Central memory CD8-positive, alpha-beta T cell (primary cell): ENCODE measurements around the gene IL21R.
"Not testable (repeated sequence)": the region's sequence is repeated elsewhere in the genome, so short reads cannot be mapped to it uniquely, and the experiment has no call there.

ENCODE experiments used
- ATAC-seq: fragments of 150-1000 bp; cut with Tn5 transposase; replicated peaks from 2 replicates; pipeline ENCODE4 v1.10.0; 2022; ENCODE audit warnings: mild to moderate bottlenecking, moderate FRiP score, moderate number of reproducible peaks; ENCODE audit not compliant: poor library complexity, severe bottlenecking; ENCODE audit errors: extremely low read depth
- DNase-seq, 2 donors: peaks; one replicate each; pipeline ENCODE4 v3.0.0; 2021; ENCODE audit warnings: low spot score in 2 of 2
- H3K27ac Mint-ChIP-seq: one replicate; pipeline ENCODE4 v1.8.0; 2022; ENCODE audit warnings: low read depth, mild to moderate bottlenecking, moderate library complexity, mixed read lengths
- H3K27me3 Mint-ChIP-seq: one replicate; pipeline ENCODE4 v1.8.0; 2022; ENCODE audit warnings: mixed read lengths
- H3K36me3 Mint-ChIP-seq: one replicate; pipeline ENCODE4 v1.8.0; 2022; ENCODE audit warnings: mild to moderate bottlenecking, moderate library complexity, mixed read lengths; ENCODE audit not compliant: insufficient read depth
- H3K4me1 Mint-ChIP-seq: one replicate; pipeline ENCODE4 v1.8.0; 2022; ENCODE audit warnings: mixed read lengths
- H3K4me3 Mint-ChIP-seq: one replicate; pipeline ENCODE4 v1.8.0; 2022; ENCODE audit warnings: mild to moderate bottlenecking, moderate library complexity, mixed read lengths
- H3K9me3 Mint-ChIP-seq: one replicate; pipeline ENCODE4 v1.8.0; 2022; ENCODE audit warnings: mixed read lengths

IL21R gene

DNA sequence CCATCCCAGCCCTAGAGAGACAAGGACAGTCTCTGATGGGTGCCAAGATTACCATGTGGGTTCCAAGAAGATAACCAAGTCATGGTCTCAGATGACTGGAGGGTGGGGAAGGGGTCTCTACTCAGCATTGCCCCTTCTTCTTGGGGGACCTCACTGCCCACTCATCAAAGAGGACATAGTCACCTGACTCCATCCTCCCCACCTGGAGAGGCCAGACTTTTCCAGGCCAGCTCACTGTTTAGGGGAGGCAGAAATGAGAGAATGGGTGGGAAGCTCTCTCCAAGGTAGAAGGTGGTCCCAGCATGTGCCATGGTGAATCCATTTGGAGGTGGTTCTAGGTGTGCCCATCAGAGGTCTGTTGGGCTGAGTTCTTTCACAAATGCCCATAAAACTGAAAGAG, 20.7 kb upstream of the IL21R start:
- no peak overlapping the region for H3K27ac Mint-ChIP-seq
- no peak overlapping the region for H3K4me3 Mint-ChIP-seq
- peaks cover 4% of the 10 kb centered on the region for H3K36me3 Mint-ChIP-seq
- H3K4me1 Mint-ChIP-seq = peaks cover 29% of the 10 kb centered on the region
- H3K9me3 Mint-ChIP-seq = peaks cover 9% of the 10 kb centered on the region
- ATAC-seq (no peak), DNase-seq (no peak)
- H3K27me3 Mint-ChIP-seq = no peaks in the 10 kb centered on the region

DNA sequence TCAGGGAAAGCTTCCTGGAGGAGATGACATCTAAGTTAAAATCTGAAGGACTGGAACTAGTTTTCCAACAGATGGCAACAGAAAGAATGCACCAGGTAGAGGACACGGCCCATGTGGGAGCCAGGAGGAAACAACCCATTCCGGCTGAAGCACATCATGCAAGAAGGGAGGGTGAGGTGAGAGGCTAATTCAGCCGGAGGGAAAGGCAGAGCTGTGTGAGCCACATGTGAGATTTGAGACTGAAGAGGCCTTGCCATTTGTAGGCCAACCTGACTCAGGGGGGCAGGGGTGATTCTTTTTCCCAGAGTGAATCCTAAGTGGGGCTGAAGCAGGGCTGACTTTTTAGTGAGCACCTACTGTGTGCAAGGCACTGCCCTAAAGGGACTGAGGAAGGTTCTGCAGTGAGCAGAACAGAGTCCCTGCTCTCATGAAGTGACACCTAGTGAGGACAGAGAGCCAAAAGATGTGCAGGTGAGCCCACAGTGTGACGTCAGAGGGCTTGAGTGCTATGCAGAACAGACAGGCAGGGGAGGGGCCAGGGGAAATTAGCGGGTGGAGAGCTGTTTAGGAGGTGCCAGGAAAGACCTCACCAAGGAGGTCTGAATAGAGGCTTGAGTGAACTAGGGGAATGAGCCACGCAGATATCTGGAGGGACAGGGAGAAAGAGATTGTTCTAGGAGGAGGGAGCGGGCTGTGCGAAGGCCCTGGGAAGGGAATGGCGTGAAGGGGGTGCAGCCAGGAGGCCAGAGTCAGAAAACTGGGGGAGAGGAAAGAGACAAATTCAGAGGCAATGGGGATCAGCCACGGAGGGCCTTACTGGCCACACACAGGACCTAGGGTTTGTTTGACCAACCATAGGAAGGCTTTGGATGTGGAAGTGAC, 19.8 kb upstream of the IL21R start:
- Mint-ChIP-seq H3K36me3 (peaks cover 4% of the 10 kb centered on the region), H3K27me3 (no peaks in the 10 kb centered on the region), H3K9me3 (peaks cover 9% of the 10 kb centered on the region), H3K4me3 (no peak overlapping the region), H3K4me1 (peaks cover 29% of the 10 kb centered on the region), H3K27ac (no peak overlapping the region)
- no peak for ATAC-seq
- DNase-seq = no peak

DNA sequence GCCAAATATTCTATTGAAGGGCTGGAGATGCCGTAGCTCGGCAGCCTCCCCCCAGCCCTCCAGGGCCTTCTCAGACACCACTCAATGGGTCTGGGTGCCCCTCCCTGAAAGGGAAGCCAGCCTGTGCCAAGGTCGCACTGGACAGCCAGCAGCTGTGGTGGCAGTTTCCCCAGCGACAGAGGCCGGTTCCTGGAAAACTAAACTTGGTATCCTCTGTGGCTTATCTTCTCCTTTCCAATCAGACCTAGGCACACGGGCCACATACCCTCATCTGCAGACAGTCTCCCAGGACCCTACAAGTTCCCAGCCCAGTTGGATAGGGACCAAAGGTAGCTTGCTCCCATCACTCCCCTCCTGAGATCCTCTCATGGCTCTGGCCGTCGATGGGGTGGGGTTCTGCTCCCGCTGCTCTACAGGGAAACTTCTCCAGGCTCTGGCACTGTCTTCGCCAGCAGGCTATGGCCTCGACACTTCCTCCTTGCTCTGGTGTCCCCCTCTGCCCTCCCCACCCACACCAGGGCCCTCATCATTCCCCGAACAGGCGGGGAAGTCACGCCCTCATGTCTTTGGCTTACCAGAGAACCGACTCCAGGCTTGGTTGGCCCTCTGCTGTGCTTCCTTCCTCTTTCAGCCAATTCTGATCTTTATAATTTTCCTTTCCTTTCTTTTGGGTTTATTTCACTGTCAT, 18.3 kb upstream of the IL21R start:
- H3K4me3 Mint-ChIP-seq = no peak overlapping the region
- no peak overlapping the region for H3K27ac Mint-ChIP-seq
- no peaks in the 10 kb centered on the region for H3K36me3 Mint-ChIP-seq
- peaks cover 14% of the 10 kb centered on the region for H3K4me1 Mint-ChIP-seq
- H3K9me3 Mint-ChIP-seq = peaks cover 9% of the 10 kb centered on the region
- no peak for ATAC-seq
- H3K27me3 Mint-ChIP-seq = no peaks in the 10 kb centered on the region
- no peak for DNase-seq

DNA sequence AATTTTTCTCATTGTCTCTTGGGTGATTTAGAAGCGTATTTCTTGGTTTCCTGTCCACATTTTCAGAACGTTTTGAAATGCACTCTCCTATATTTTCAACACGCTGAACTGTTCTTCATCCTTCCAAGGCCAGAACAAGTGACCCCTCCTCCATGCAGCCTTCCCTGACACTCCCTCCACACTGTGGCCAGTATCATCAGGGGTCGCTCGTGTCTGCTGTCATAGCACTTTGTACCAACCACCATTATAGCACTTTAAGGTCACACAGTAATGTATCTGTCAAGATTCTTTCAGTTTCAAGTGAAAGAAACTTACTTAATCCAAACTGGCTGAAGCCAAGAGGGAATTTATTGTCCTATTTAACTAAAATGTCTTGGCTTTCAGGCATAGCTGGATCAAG, 17.5 kb upstream of the IL21R start:
- no peaks in the 10 kb centered on the region for H3K27me3 Mint-ChIP-seq
- H3K36me3 Mint-ChIP-seq = no peaks in the 10 kb centered on the region
- DNase-seq (no peak), ATAC-seq (no peak)
- H3K4me1 Mint-ChIP-seq = peaks cover 12% of the 10 kb centered on the region
- no peak overlapping the region for H3K4me3 Mint-ChIP-seq
- no peak overlapping the region for H3K27ac Mint-ChIP-seq
- peaks cover 11% of the 10 kb centered on the region for H3K9me3 Mint-ChIP-seq

DNA sequence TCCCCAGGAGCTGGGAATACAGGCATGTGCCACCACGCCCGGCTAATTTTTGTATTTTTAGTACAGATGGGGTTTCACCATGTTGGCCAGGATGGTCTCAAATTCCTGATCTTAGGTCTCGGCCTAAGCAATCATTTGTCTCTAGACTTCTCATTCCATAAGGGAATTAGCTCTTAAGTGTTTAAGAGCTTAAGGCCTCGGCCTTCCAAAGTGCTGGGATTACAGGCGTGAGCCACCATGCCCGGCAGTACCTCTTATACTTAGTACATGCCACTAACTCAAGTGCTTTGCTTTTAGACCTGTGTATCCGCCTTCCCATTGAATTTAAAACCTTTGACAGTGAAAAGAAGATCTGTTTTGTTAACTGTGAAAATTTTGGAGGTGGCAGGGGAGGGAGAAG, 16.6 kb upstream of the IL21R start:
- ATAC-seq (no peak), DNase-seq (no peak)
- H3K27ac Mint-ChIP-seq = no peak overlapping the region
- peaks cover 13% of the 10 kb centered on the region for H3K9me3 Mint-ChIP-seq
- H3K27me3 Mint-ChIP-seq = no peaks in the 10 kb centered on the region
- H3K4me1 Mint-ChIP-seq = peaks cover 14% of the 10 kb centered on the region
- no peaks in the 10 kb centered on the region for H3K36me3 Mint-ChIP-seq
- no peak overlapping the region for H3K4me3 Mint-ChIP-seq

DNA sequence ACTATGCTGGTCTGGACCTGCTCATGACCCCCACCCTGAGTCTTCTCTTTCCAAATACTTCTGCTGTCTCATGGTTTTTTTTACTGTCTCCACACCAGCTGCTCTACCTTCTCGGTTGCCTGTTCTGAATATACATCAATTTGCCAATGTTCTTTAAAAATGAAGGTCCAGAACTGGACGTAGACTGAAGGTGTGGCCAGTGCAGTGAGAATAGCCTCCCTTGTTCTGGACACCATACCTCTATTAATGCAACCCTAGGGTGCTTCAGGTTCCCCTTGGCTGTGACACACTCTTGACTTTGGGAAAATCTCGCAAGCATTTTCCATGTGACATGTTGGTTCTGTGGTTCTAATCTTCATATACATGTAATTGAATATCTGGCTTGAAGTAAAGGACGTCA, 15.3 kb upstream of the IL21R start:
- DNase-seq (no peak), ATAC-seq (no peak)
- Mint-ChIP-seq H3K9me3 (peaks cover 14% of the 10 kb centered on the region), H3K27ac (no peak overlapping the region), H3K36me3 (peaks cover 2% of the 10 kb centered on the region), H3K4me1 (peaks cover 19% of the 10 kb centered on the region), H3K27me3 (no peaks in the 10 kb centered on the region), H3K4me3 (no peak overlapping the region)

DNA sequence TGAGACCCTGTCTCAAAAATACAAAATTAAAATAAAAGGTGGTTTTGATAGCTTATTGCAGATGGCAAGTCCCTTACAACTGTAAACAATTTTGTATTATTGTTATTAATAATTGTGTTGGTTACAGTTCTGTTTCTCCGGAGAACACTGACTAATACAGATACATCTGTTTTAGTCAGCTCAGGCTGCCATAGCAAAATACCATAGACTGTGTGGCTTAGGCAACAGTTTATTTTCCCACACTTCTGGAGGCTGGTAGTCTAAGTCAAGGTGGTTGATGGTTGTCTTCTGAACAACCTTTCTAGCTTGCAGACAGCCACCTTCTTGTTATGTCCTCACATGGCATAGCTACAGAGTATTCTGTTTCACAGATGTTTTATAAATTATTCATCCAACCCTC, 14.2 kb upstream of the IL21R start:
- no peak for DNase-seq
- no peaks in the 10 kb centered on the region for H3K27me3 Mint-ChIP-seq
- H3K4me3 Mint-ChIP-seq = no peak overlapping the region
- H3K36me3 Mint-ChIP-seq = peaks cover 2% of the 10 kb centered on the region
- ATAC-seq = no peak
- H3K9me3 Mint-ChIP-seq = peaks cover 19% of the 10 kb centered on the region
- H3K4me1 Mint-ChIP-seq = peaks cover 23% of the 10 kb centered on the region
- no peak overlapping the region for H3K27ac Mint-ChIP-seq

DNA sequence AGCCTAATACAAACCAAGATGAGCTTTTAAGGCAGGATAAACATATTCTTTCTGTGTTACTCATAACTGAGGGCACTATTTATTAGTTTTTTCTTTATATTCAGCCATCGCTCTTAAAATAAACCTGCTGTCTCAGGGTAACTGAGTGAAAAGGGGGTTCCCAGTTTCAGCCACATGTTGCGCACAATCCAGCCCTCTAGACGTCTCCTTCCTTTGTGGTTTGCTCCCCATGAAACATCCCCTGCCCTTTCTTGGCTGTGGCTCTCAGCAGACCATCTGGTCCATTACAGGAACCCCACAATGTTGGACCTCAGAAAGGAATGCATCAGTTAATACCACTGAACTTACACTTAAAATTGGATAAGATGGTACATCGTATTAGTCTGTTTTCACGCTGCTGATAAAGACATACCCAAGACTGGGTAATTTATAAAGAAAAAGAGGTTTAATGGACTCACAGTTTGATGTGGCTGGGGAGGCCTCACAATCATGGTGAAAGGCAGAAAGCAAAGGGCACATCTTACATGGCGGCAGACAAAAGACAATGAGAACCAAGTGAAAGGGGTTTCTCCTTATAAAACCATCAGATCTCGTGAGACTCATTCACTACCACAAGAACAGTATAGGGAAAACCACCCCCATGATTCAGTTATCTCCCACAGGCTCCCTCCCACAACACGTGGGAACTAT, 12.6 kb upstream of the IL21R start:
- peaks cover 28% of the 10 kb centered on the region for H3K4me1 Mint-ChIP-seq
- no peak for DNase-seq
- no peak overlapping the region for H3K4me3 Mint-ChIP-seq
- H3K27me3 Mint-ChIP-seq = no peaks in the 10 kb centered on the region
- no peak for ATAC-seq
- H3K27ac Mint-ChIP-seq = no peak overlapping the region
- H3K9me3 Mint-ChIP-seq = peaks cover 14% of the 10 kb centered on the region
- H3K36me3 Mint-ChIP-seq = peaks cover 2% of the 10 kb centered on the region

DNA sequence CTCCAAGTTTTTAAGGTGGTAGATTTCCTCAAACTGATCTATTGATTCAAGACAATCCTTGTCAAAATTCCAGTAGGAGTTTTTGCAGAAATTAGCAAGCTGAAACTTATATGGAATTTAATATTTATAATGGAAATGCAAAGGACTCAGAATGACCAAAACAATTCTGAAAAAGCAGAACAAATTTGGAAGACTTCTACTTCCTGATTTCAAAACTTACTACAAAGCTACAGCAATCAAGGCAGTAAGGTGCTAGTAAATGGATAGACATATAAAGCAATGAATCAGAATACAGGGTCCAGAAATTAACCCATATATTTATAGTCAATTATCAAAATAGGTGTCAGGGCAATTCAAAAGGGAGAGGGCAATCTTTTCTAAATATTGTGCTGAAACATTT, 11.8 kb upstream of the IL21R start:
- Mint-ChIP-seq H3K9me3 (peaks cover 16% of the 10 kb centered on the region), H3K27ac (no peak overlapping the region), H3K4me1 (peaks cover 29% of the 10 kb centered on the region), H3K4me3 (no peak overlapping the region), H3K27me3 (no peaks in the 10 kb centered on the region), H3K36me3 (peaks cover 2% of the 10 kb centered on the region)
- no peak for ATAC-seq
- no peak for DNase-seq

DNA sequence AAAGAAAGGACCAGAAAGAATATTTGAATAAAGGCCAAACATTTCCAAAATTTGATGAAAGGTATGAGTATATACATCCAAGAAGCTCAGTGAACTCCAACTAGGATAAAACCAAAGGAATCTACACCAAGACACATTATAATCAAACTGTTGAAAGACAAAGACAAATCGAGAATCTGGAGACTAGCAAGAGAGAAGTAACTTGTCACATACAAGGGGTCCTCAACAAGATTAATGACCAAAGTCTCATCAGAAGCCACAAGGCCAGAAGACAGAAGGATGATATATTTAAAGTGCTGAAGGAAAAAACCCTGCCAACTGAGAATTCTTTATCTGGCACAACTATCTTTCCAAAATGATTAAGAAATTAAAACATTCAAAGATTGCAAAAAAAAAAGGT, 9.3 kb upstream of the IL21R start:
- peak overlapping the region; percentile 61 for H3K27ac Mint-ChIP-seq
- peaks cover 2% of the 10 kb centered on the region for H3K36me3 Mint-ChIP-seq
- H3K9me3 Mint-ChIP-seq = peaks cover 16% of the 10 kb centered on the region
- peaks cover 29% of the 10 kb centered on the region for H3K4me1 Mint-ChIP-seq
- no peak overlapping the region for H3K4me3 Mint-ChIP-seq
- no peaks in the 10 kb centered on the region for H3K27me3 Mint-ChIP-seq
- ATAC-seq (no peak), DNase-seq (no peak)

DNA sequence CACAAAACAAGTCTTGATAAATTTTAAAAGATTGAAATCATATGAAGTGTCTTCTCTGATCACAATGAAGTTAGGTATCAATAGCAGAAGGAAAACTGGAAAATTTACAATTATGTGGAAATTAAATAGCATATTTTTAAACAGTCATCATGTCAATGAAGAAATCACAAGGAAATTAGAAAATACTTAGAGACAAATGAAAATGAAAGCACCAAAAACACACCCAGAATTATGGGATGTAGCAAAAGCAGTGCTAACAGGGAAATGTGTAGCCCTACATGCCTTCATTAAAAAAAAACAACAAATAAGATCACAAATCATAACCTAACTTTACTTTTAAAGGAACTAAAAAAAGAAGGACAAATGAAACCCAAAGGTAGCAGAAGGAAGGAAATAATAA, 7.5 kb upstream of the IL21R start:
- Mint-ChIP-seq H3K4me3 (no peak overlapping the region), H3K36me3 (peaks cover 5% of the 10 kb centered on the region), H3K4me1 (peaks cover 35% of the 10 kb centered on the region), H3K27me3 (no peaks in the 10 kb centered on the region), H3K27ac (no peak overlapping the region), H3K9me3 (peaks cover 14% of the 10 kb centered on the region)
- ATAC-seq (no peak), DNase-seq (no peak)

DNA sequence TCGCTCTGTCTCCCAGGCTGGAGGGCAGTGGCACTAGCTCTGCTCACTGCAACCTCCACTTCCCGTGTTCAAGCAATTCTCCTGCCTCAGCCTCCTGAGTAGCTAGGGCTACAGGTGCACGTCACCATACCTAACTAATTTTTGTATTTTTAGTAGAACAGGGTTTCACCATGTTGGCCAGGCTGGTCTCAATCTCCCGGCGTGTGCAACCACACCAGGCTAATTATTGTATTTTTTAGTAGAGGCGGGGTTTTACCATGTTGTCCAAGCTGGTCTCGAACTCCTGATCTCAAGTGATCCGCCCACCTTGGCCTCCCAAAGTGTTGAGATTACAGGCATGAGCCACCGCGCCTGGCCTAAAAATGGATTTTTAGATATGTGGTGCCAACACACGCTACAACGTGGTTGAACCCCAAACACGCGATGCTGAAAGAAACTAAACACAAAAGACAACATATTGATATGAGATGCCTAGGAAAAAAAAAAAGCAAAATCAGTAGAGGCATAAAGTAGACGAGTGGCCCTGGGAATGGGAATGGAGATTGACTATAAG, 3.6 kb upstream of the IL21R start:
- not testable (repeated sequence) for ATAC-seq, DNase-seq, H3K27me3 Mint-ChIP-seq, H3K27ac Mint-ChIP-seq, H3K9me3 Mint-ChIP-seq, H3K4me3 Mint-ChIP-seq
- H3K4me1 Mint-ChIP-seq = peaks cover 59% of the 10 kb centered on the region
- H3K36me3 Mint-ChIP-seq = peaks cover 20% of the 10 kb centered on the region
